ENCODE results near the gene PID1. TPM values are rescaled to one million over a fixed set of nuclear protein-coding genes. Genes with fewer than 3 reads are reported as not detected.

PID1 gene
- polyA plus RNA-seq, 1 of the 3 experiments (the other 2 are of a cell fraction): 0.16 TPM

GRCh38 chr2:229099231-229099630 is 171.9 kb downstream of the PID1 start (continued):
- TF ChIP-seq TAF1 (IDR thresholded peaks at IDR 0.05; ENCODE audit: borderline replicate concordance, low read depth, low read length) (no peak), ZBTB33 (IDR thresholded peaks at IDR 0.05; ENCODE audit: borderline replicate concordance, low read depth) (no peak), SMC3 (IDR thresholded peaks at IDR 0.05; ENCODE audit: low read depth, low read length) (no peak)

- WGBS (ENCODE audit: low lambda C conversion rate): 36% methylated on average over 6 of the region's 6 CpGs
- TF ChIP-seq GABPA (IDR thresholded peaks at IDR 0.05; ENCODE audit: low read depth) (no peak), JUND (IDR thresholded peaks at IDR 0.05) (no peak), NRF1 (IDR thresholded peaks at IDR 0.05; ENCODE audit: low read depth, low read length) (no peak), IRF3 (IDR thresholded peaks at IDR 0.05; ENCODE audit: low read depth, low read length) (no peak), RXRA (IDR thresholded peaks at IDR 0.05; ENCODE audit: borderline replicate concordance, low read depth) (no peak), PBX3 (IDR thresholded peaks at IDR 0.05) (no peak), FOXJ3 (CRISPR knock-in tag; IDR thresholded peaks at IDR 0.05) (no peak), USF1 (IDR thresholded peaks at IDR 0.05; ENCODE audit: borderline replicate concordance, low read depth) (no peak), NFIC (IDR thresholded peaks at IDR 0.05; ENCODE audit: borderline replicate concordance) (no peak), ELF1 (IDR thresholded peaks at IDR 0.05) (no peak), USF2 (IDR thresholded peaks at IDR 0.05; ENCODE audit: borderline replicate concordance, low read depth, low read length) (no peak), EZH2phosphoT487 (IDR thresholded peaks at IDR 0.05; ENCODE audit: borderline replicate concordance, low read depth) (no peak), FOSL2 (IDR thresholded peaks at IDR 0.05; ENCODE audit: borderline replicate concordance, low read depth) (no peak), EP300 (IDR thresholded peaks at IDR 0.05; ENCODE audit: borderline replicate concordance in 1 of 2, low read depth in 1 of 2, low read length in 1 of 2) (no peak), TAF1 (IDR thresholded peaks at IDR 0.05; ENCODE audit: borderline replicate concordance, low read depth, low read length) (no peak), ZBTB33 (IDR thresholded peaks at IDR 0.05; ENCODE audit: borderline replicate concordance, low read depth) (no peak), POLR2AphosphoS5 (IDR thresholded peaks at IDR 0.05; ENCODE audit: low read depth, low read length) (no peak), MAX (IDR thresholded peaks at IDR 0.05; ENCODE audit: low read depth) (no peak), CHD2 (IDR thresholded peaks at IDR 0.05; ENCODE audit: low read length, partially characterized antibody) (no peak), GATA2 (CRISPR knock-in tag; IDR thresholded peaks at IDR 0.05) (no peak)
- H3K4me1 ChIP-seq (ENCODE audit: control insufficient read depth in 1 of 2, insufficient read depth in 2 of 2, low read depth in 1 of 2, low read length in 1 of 2): no peaks in the 10 kb centered on the region; a peak in 1 of 4 replicates
- H3K9me2 ChIP-seq: no peaks in the 10 kb centered on the region
- ChIA-PET POLR2A (no interaction called here), CTCF (no interaction called here)
- no peak overlapping the region for H3K4me2 ChIP-seq
- no peaks in the 10 kb centered on the region for H3K9me3 ChIP-seq
- no peak overlapping the region for H3K4me3 ChIP-seq (ENCODE audit: low read depth in 2 of 2, low read length in 1 of 2)
- H3K9ac ChIP-seq: no peak overlapping the region
- no peak overlapping the region for H3K27ac ChIP-seq (ENCODE audit: low read depth in 2 of 2, low read length in 1 of 2)
- no peaks in the 10 kb centered on the region for H3K36me3 ChIP-seq (replicated peaks in 1 of 2; ENCODE audit: control insufficient read depth in 1 of 2, insufficient read depth in 2 of 2, low read length in 1 of 2)
- H2AFZ ChIP-seq (ENCODE audit: low read depth): no peak overlapping the region
- H3F3A ChIP-seq (replicated peaks; ENCODE audit: insufficient read depth): no peaks in the 10 kb centered on the region
- DNase-seq: no peak
- H4K20me1 ChIP-seq (ENCODE audit: insufficient read depth): no peaks in the 10 kb centered on the region
- H3K27me3 ChIP-seq (ENCODE audit: insufficient read depth): no peaks in the 10 kb centered on the region
- no peaks in the 10 kb centered on the region for H3K79me2 ChIP-seq (ENCODE audit: insufficient read depth)
Observed at GRCh38 chr2:229098801-229099200, 172.3 kb downstream of the PID1 start.
